DND-41 (cell line): ENCODE results near the gene CTTNBP2.

Source experiments
- ATAC-seq: fragments of 200-7000 bp; cut with Tn5 transposase; 3 replicates; pipeline ENCODE4 v1.9.1; 2021; ENCODE audit warnings: low read depth; ENCODE audit not compliant: insufficient read depth
- DNase-seq: peaks from one replicate; pipeline ENCODE4 v3.0.0-alpha.2; 2020
- H2AFZ ChIP-seq: 2 replicates; pipeline ENCODE4 v1.6.0; 2012; ENCODE audit warnings: low read depth, low read length
- H3K27ac ChIP-seq: 2 replicates; pipeline ENCODE4 v1.5.1; 2012; ENCODE audit warnings: low read length, inconsistent platforms
- H3K27me3 ChIP-seq: fragments of 200-600 bp; sonication (generic); 2 replicates; pipeline ENCODE4 v1.6.0; 2012; ENCODE audit warnings: low read length, mild to moderate bottlenecking, inconsistent platforms; ENCODE audit not compliant: insufficient read depth, poor library complexity
- H3K36me3 ChIP-seq: 2 replicates; pipeline ENCODE4 v1.5.1; 2012; ENCODE audit warnings: low read length, inconsistent platforms; ENCODE audit not compliant: insufficient read depth
- H3K4me1 ChIP-seq: 2 replicates; pipeline ENCODE4 v1.5.1; 2012; ENCODE audit warnings: mild to moderate bottlenecking, low read length; ENCODE audit not compliant: insufficient read depth
- H3K4me2 ChIP-seq: 2 replicates; pipeline ENCODE4 v1.6.0; 2012; ENCODE audit warnings: mild to moderate bottlenecking, moderate library complexity, low read length, inconsistent platforms; ENCODE audit not compliant: insufficient read depth
- H3K4me3 ChIP-seq, 2 experiments: fragments of 200-600 bp in 1 of 2; shearing (Covaris generic) in 1 of 2; 2 replicates each; pipeline ENCODE4 v1.5.1; 2012 to 2016; ENCODE audit warnings: inconsistent platforms in 2 of 2, low read length in 2 of 2, mild to moderate bottlenecking in 2 of 2, low read depth in 1 of 2, moderate library complexity in 1 of 2
- H3K79me2 ChIP-seq: 2 replicates; pipeline ENCODE4 v1.6.0; 2012; ENCODE audit warnings: low read length, inconsistent platforms; ENCODE audit not compliant: insufficient read depth
- H3K9ac ChIP-seq: 2 replicates; pipeline ENCODE4 v1.6.0; 2012; ENCODE audit warnings: low read depth, mild to moderate bottlenecking, inconsistent platforms, low read length, moderate library complexity
- H3K9me3 ChIP-seq: 2 replicates; pipeline ENCODE4 v1.5.1; 2012; ENCODE audit warnings: low read length, moderate library complexity, mild to moderate bottlenecking, inconsistent platforms; ENCODE audit not compliant: insufficient read depth, severe bottlenecking
- H4K20me1 ChIP-seq: 2 replicates; pipeline ENCODE4 v1.6.0; 2012; ENCODE audit warnings: low read length; ENCODE audit not compliant: insufficient read depth
- CTCF ChIP-seq: IDR thresholded peaks from 2 replicates; pipeline ENCODE4 v1.5.1; 2012; ENCODE audit warnings: borderline replicate concordance, low read length, moderate library complexity, mild to moderate bottlenecking; ENCODE audit not compliant: poor library complexity, severe bottlenecking; ENCODE audit errors: extremely low read depth
- EZH2 ChIP-seq: IDR thresholded peaks from 3 replicates; pipeline ENCODE4 v1.6.1; 2012; ENCODE audit warnings: borderline replicate concordance, low read depth, mild to moderate bottlenecking, moderate library complexity, low read length, inconsistent platforms; ENCODE audit not compliant: severe bottlenecking

CTTNBP2 gene

GRCh38 chr7:117894037-117894436 lies 20.8 kb upstream of the CTTNBP2 start:
- H3K36me3 ChIP-seq: no peaks in the 10 kb centered on the region
- H3K9me3 ChIP-seq: no peaks in the 10 kb centered on the region
- H3K27ac ChIP-seq: no peak overlapping the region
- H3K9ac ChIP-seq: no peak overlapping the region
- H2AFZ ChIP-seq: no peak overlapping the region
- no peaks in the 10 kb centered on the region for H4K20me1 ChIP-seq
- no peak overlapping the region for H3K4me2 ChIP-seq
- H3K79me2 ChIP-seq: no peaks in the 10 kb centered on the region
- no peaks in the 10 kb centered on the region for H3K4me1 ChIP-seq
- peaks cover 5% of the 10 kb centered on the region for H3K27me3 ChIP-seq
- H3K4me3 ChIP-seq: no peak overlapping the region
- DNase-seq (no peak), ATAC-seq (no peak)
- TF ChIP-seq EZH2 (no peak), CTCF (no peak)

GRCh38 chr7:117892821-117893220 lies 19.6 kb upstream of the CTTNBP2 start:
- no peaks in the 10 kb centered on the region for H3K79me2 ChIP-seq
- H3K4me1 ChIP-seq: no peaks in the 10 kb centered on the region
- no peak overlapping the region for H3K27ac ChIP-seq
- H3K4me2 ChIP-seq: no peak overlapping the region
- H3K4me3 ChIP-seq: no peak overlapping the region
- no peaks in the 10 kb centered on the region for H4K20me1 ChIP-seq
- H2AFZ ChIP-seq: no peak overlapping the region
- no peak overlapping the region for H3K9ac ChIP-seq
- no peak for ATAC-seq
- DNase-seq: no peak
- no peaks in the 10 kb centered on the region for H3K9me3 ChIP-seq
- TF ChIP-seq EZH2 (no peak), CTCF (no peak)
- H3K27me3 ChIP-seq: peaks cover 5% of the 10 kb centered on the region
- H3K36me3 ChIP-seq: no peaks in the 10 kb centered on the region

- ATAC-seq (no peak), DNase-seq (no peak)
- TF ChIP-seq EZH2 (no peak), CTCF (no peak)
- no peaks in the 10 kb centered on the region for H4K20me1 ChIP-seq
- no peak overlapping the region for H3K9ac ChIP-seq
- no peaks in the 10 kb centered on the region for H3K79me2 ChIP-seq
- no peaks in the 10 kb centered on the region for H3K4me1 ChIP-seq
- no peak overlapping the region for H2AFZ ChIP-seq
- H3K36me3 ChIP-seq: no peaks in the 10 kb centered on the region
- no peaks in the 10 kb centered on the region for H3K9me3 ChIP-seq
- H3K27ac ChIP-seq: no peak overlapping the region
- H3K4me3 ChIP-seq: no peak overlapping the region
- H3K4me2 ChIP-seq: no peak overlapping the region
- peaks cover 5% of the 10 kb centered on the region for H3K27me3 ChIP-seq
Measured at GRCh38 chr7:117889611-117890010, 16.4 kb upstream of the CTTNBP2 start.

- DNase-seq: no peak
Measured at GRCh38 chr7:117888627-117889026, 15.4 kb upstream of the CTTNBP2 start.

More at GRCh38 chr7:117888627-117889026, 15.4 kb upstream of the CTTNBP2 start:
- no peaks in the 10 kb centered on the region for H3K36me3 ChIP-seq
- no peak overlapping the region for H2AFZ ChIP-seq
- H3K4me1 ChIP-seq: no peaks in the 10 kb centered on the region
- no peaks in the 10 kb centered on the region for H4K20me1 ChIP-seq
- H3K27me3 ChIP-seq: peaks cover 5% of the 10 kb centered on the region
- no peaks in the 10 kb centered on the region for H3K79me2 ChIP-seq
- no peak for TF ChIP-seq EZH2
- TF ChIP-seq CTCF: no peak
- no peak for ATAC-seq
- H3K4me2 ChIP-seq: no peak overlapping the region
- H3K27ac ChIP-seq: no peak overlapping the region
- H3K9me3 ChIP-seq: no peaks in the 10 kb centered on the region
- no peak overlapping the region for H3K9ac ChIP-seq
- no peak overlapping the region for H3K4me3 ChIP-seq
